ENCODE data around the gene RHOXF2. TPM values are rescaled to one million over a fixed set of nuclear protein-coding genes. Genes with fewer than 3 reads are reported as not detected.

RHOXF2 gene
- total RNA-seq, 1 experiment from 2014 or later, result not detected

- Histone ChIP-seq H3K4me1 (ENCODE audit: insufficient read depth, low read length) (no peaks in the 10 kb centered on the region), H3K23ac (ENCODE audit: insufficient read length, low read depth, low read length) (no peak overlapping the region), H4K91ac (ENCODE audit: insufficient read length, low read depth, low read length) (no peak overlapping the region), H2AK5ac (ENCODE audit: insufficient read length, low read length) (no peak overlapping the region), H3K18ac (ENCODE audit: insufficient read length, low read depth, low read length) (no peak overlapping the region), H2BK12ac (ENCODE audit: insufficient read length, low read depth, low read length) (no peak overlapping the region), H2BK15ac (ENCODE audit: low read depth, low read length) (no peak overlapping the region), H2BK120ac (ENCODE audit: low read depth, low read length, poor library complexity, severe bottlenecking) (no peak overlapping the region), H3K79me1 (ENCODE audit: insufficient read depth, low read depth, low read length, poor library complexity, severe bottlenecking) (no peaks in the 10 kb centered on the region), H4K8ac (replicated peaks; ENCODE audit: insufficient read length, low read depth, low read length) (no peak overlapping the region), H2BK5ac (ENCODE audit: insufficient read length, low read length) (no peak overlapping the region), H2AFZ (ENCODE audit: low read length) (no peak overlapping the region), H2BK20ac (ENCODE audit: low read depth, low read length, poor library complexity, severe bottlenecking) (no peak overlapping the region), H3K14ac (ENCODE audit: insufficient read depth, low read length) (no peak overlapping the region), H3K56ac (ENCODE audit: insufficient read length, low read depth, low read length) (no peak overlapping the region), H3K4ac (ENCODE audit: low read depth, low read length) (no peak overlapping the region), H3K27me3 (ENCODE audit: insufficient read depth, low read length) (no peaks in the 10 kb centered on the region), H3T11ph (ENCODE audit: low read length) (no peak overlapping the region), H3K9me3 (ENCODE audit: control insufficient read depth, low read depth, low read length) (peaks cover 61% of the 10 kb centered on the region), H3K4me2 (ENCODE audit: insufficient read depth, insufficient read length, low read length) (no peak overlapping the region), H3K79me2 (ENCODE audit: insufficient read depth, low read length) (no peaks in the 10 kb centered on the region), H3K23me2 (ENCODE audit: insufficient read length, low read depth, low read length, poor library complexity, severe bottlenecking) (no peaks in the 10 kb centered on the region), H3K27ac (ENCODE audit: insufficient read length, low read depth, low read length) (no peak overlapping the region), H4K5ac (ENCODE audit: insufficient read length, low read depth, low read length) (no peak overlapping the region), H3K9ac (ENCODE audit: extremely low read depth, insufficient read length, low read length) (no peak overlapping the region), H4K20me1 (ENCODE audit: control insufficient read depth, insufficient read depth, insufficient read length) (no peaks in the 10 kb centered on the region)
- H3K4me1 Mint-ChIP-seq, result peaks cover 24 to 26% of the 10 kb centered on the region in 2 experiments
- peaks cover 89 to 91% of the 10 kb centered on the region in 2 experiments for H3K9me3 Mint-ChIP-seq
- peaks cover 2% of the 10 kb centered on the region for H3K27me3 Mint-ChIP-seq (ENCODE audit: low read depth)
- H3K4me3 Mint-ChIP-seq, result peak overlapping the region in 1 of 2 experiments; percentile 60; a peak in 2 of 5 replicates
- H3K27ac Mint-ChIP-seq, result peak overlapping the region in 1 of 3 experiments; percentile 71; a peak in 1 of 7 replicates
- no peak for TF ChIP-seq CTCF (conservative IDR thresholded peaks at IDR 0.05)
- peaks cover 40 to 46% (median 42%) of the 10 kb centered on the region in 3 experiments for H3K36me3 Mint-ChIP-seq (ENCODE audit: insufficient read depth in 1 of 3, low read depth in 3 of 3)
- WGBS (ENCODE audit: extremely low coverage, insufficient read length, low lambda C conversion rate), result no CpG with 5 or more reads among the region's 12 CpGs
- peak; percentile 61 for DNase-seq
Measured at GRCh38 chrX:120144178-120144844, 14.1 kb upstream of the RHOXF2 start.

Data from H9 (cell line).